HFFc6 (cell line): ENCODE data around the gene C1D. TPM values are rescaled to one million over a fixed set of nuclear protein-coding genes. Genes with fewer than 3 reads are reported as not detected.

Experiments
- DNase-seq: peaks from one replicate; pipeline ENCODE4 v3.0.0-alpha.2; 2018
- H3K27ac Mint-ChIP-seq: 2 replicates; pipeline ENCODE4 v1.8.0; 2020; ENCODE audit warnings: mild to moderate bottlenecking, mixed read lengths
- H3K27me3 Mint-ChIP-seq: 2 replicates; pipeline ENCODE4 v1.8.0; 2021; ENCODE audit warnings: mild to moderate bottlenecking, moderate library complexity, mixed read lengths; ENCODE audit not compliant: insufficient read depth
- H3K36me3 Mint-ChIP-seq: 2 replicates; pipeline ENCODE4 v1.8.0; 2021; ENCODE audit warnings: low read depth, mixed read lengths
- H3K4me1 Mint-ChIP-seq: 2 replicates; pipeline ENCODE4 v1.8.0; 2020; ENCODE audit warnings: low read depth, mixed read lengths
- H3K4me3 Mint-ChIP-seq: 2 replicates; pipeline ENCODE4 v1.8.0; 2020; ENCODE audit warnings: mild to moderate bottlenecking, moderate library complexity, mixed read lengths
- H3K9me3 Mint-ChIP-seq: 2 replicates; pipeline ENCODE4 v1.8.0; 2020; ENCODE audit warnings: mild to moderate bottlenecking, mixed read lengths
- total RNA-seq, 6 experiments: library from RNA; stranded (reverse); fragmentation: NEBNext Ultra II Directional; extraction: Animal tissue kit (Norgen Biotek cat#: 25700); gene quantifications; 2 replicates in 1 of 6; 3 replicates in 5 of 6; pipeline ENCODE4 v1.2.3, GENCODE V29; 2021
- TF ChIP-seq, protein P1 (sequence below): fragments of 200-600 bp; sonication (generic); IDR thresholded peaks from 2 replicates; pipeline ENCODE4 v1.5.0; 2021; ENCODE audit warnings: antibody characterized with exemption, mild to moderate bottlenecking

C1D gene
- total RNA-seq, 6 experiments from 2014 or later = 15.8 to 19.9 (median 18.1) TPM

DNA sequence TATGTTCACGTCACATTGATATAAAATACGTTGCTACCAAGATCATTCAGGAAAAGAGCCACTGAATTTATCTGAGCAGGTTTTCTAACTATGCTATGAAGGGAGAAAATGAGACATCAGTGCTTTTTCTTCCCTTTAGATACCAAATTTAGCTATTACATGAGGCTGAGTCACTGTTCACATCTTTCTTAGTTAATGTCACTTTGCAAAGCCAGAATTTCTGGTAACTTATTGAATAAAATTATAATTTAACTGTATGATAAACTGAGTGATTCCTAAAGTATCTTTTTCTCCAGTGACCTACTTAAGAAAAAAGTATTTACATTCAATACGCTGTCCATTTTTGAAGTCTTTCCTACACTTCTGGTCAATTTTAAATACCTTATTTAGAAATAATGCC, 22.7 kb downstream of the C1D start:
- peak; percentile 10 for DNase-seq
- peak overlapping the region; percentile 67 for H3K27ac Mint-ChIP-seq
- TF ChIP-seq, protein P1, sequence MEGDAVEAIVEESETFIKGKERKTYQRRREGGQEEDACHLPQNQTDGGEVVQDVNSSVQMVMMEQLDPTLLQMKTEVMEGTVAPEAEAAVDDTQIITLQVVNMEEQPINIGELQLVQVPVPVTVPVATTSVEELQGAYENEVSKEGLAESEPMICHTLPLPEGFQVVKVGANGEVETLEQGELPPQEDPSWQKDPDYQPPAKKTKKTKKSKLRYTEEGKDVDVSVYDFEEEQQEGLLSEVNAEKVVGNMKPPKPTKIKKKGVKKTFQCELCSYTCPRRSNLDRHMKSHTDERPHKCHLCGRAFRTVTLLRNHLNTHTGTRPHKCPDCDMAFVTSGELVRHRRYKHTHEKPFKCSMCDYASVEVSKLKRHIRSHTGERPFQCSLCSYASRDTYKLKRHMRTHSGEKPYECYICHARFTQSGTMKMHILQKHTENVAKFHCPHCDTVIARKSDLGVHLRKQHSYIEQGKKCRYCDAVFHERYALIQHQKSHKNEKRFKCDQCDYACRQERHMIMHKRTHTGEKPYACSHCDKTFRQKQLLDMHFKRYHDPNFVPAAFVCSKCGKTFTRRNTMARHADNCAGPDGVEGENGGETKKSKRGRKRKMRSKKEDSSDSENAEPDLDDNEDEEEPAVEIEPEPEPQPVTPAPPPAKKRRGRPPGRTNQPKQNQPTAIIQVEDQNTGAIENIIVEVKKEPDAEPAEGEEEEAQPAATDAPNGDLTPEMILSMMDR = no peak
- H3K4me3 Mint-ChIP-seq = peak overlapping the region; percentile 55
- H3K36me3 Mint-ChIP-seq = peaks cover 25% of the 10 kb centered on the region
- H3K4me1 Mint-ChIP-seq = peaks cover 61% of the 10 kb centered on the region
- H3K27me3 Mint-ChIP-seq = no peaks in the 10 kb centered on the region
- no peaks in the 10 kb centered on the region for H3K9me3 Mint-ChIP-seq

DNA sequence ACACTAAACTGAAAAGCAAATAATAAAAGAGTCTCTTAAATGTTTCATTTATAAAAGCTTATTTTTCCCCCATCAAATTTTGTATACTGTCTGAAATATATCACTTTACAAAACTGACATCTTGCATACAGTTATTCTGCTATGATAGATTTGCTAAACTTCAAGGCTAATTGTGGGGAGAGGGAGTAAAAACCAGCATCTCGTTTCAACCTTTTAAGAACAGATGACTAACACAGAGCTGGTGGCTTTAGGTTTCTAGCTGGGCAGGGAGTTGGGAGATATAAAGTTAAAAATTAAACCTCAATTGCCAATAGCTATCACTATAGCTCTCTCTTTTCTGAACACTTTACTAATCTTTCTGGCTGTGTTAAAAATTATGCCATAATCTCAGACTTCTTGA, 23.5 kb downstream of the C1D start:
- Mint-ChIP-seq H3K36me3 (peaks cover 25% of the 10 kb centered on the region), H3K4me1 (peaks cover 54% of the 10 kb centered on the region), H3K9me3 (no peaks in the 10 kb centered on the region), H3K4me3 (no peak overlapping the region), H3K27me3 (no peaks in the 10 kb centered on the region), H3K27ac (peak overlapping the region; percentile 67)
- DNase-seq = no peak
- TF ChIP-seq, protein P1 = no peak

- Mint-ChIP-seq H3K27ac (no peak overlapping the region), H3K36me3 (peaks cover 6% of the 10 kb centered on the region), H3K4me3 (no peak overlapping the region), H3K4me1 (peaks cover 26% of the 10 kb centered on the region), H3K27me3 (no peaks in the 10 kb centered on the region), H3K9me3 (no peaks in the 10 kb centered on the region)
- TF ChIP-seq, protein P1 = no peak
- DNase-seq = no peak
These were observed 30.1 kb downstream of the C1D start for GRCh38 chr2:68032702-68033101.

- TF ChIP-seq, protein P1 = peak; percentile 89
- Mint-ChIP-seq H3K9me3 (no peaks in the 10 kb centered on the region), H3K27ac (no peak overlapping the region), H3K4me1 (peaks cover 37% of the 10 kb centered on the region), H3K36me3 (no peaks in the 10 kb centered on the region), H3K27me3 (no peaks in the 10 kb centered on the region), H3K4me3 (no peak overlapping the region)
- DNase-seq = peak; percentile 68
These were observed 31.2 kb downstream of the C1D start for GRCh38 chr2:68031542-68032160.

- Mint-ChIP-seq H3K9me3 (peaks cover 2% of the 10 kb centered on the region; the same call in 1 of the 2 replicates), H3K4me1 (peaks cover 39% of the 10 kb centered on the region), H3K27me3 (no peaks in the 10 kb centered on the region), H3K27ac (no peak overlapping the region), H3K36me3 (peaks cover 2% of the 10 kb centered on the region; the same call in 1 of the 2 replicates), H3K4me3 (no peak overlapping the region)
- no peak for DNase-seq
- TF ChIP-seq, protein P1 = no peak
These were observed 31.8 kb downstream of the C1D start for GRCh38 chr2:68031043-68031442.
